HEK293 (cell line): ENCODE measurements around the gene SRSF6.

Experiments
- CTCF ChIA-PET: fragments of 350-600 bp; formaldehyde crosslinking; extraction: SDS; loops from one replicate; lab custom pipeline; 2021; ENCODE audit warnings: antibody characterized with exemption; lab: Yijun Ruan, JAX
- POLR2A ChIA-PET: fragments of 300-600 bp; formaldehyde crosslinking; extraction: SDS; loops from one replicate; lab custom pipeline; 2020; ENCODE audit warnings: antibody characterized with exemption, inconsistent platforms; lab: Yijun Ruan, JAX
- H3K27ac ChIP-seq: fragments of 200-500 bp; sonication (Bioruptor generic); 2 replicates; pipeline ENCODE4 v1.5.1; 2014; ENCODE audit warnings: low read depth, low read length, control low read depth, inconsistent platforms; ENCODE audit errors: extremely low read depth
- H3K36me3 ChIP-seq, 2 experiments: fragments of 200-500 bp in 1 of 2; sonication (Bioruptor generic) in 1 of 2; 1 replicate in 1 of 2; 2 replicates in 1 of 2; pipeline ENCODE4 v1.5.1; 2014 to 2017; ENCODE audit warnings: inconsistent platforms in 2 of 2, low read length in 2 of 2; ENCODE audit not compliant: control insufficient read depth in 2 of 2, insufficient read depth in 1 of 2
- H3K4me1 ChIP-seq: fragments of 200-500 bp; sonication (Bioruptor generic); 2 replicates; pipeline ENCODE4 v1.5.1; 2014; ENCODE audit warnings: mild to moderate bottlenecking, low read length, inconsistent platforms; ENCODE audit not compliant: control insufficient read depth, insufficient read depth
- H3K4me3 ChIP-seq: 2 replicates; pipeline ENCODE4 v1.5.1; 2011; ENCODE audit warnings: low read depth, mild to moderate bottlenecking, control low read depth, low read length, moderate library complexity
- H3K9me3 ChIP-seq: fragments of 200-500 bp; sonication (Bioruptor generic); 2 replicates; pipeline ENCODE4 v1.5.1; 2014; ENCODE audit warnings: low read depth, low read length, inconsistent platforms; ENCODE audit not compliant: control insufficient read depth, insufficient read depth
- CTCF ChIP-seq: fragments of 450-650 bp; formaldehyde crosslinking; IDR thresholded peaks from 2 replicates; pipeline ENCODE4 v1.5.1; 2016; ENCODE audit warnings: missing biosample characterization, missing genetic modification characterization
- GLIS2 ChIP-seq: fragments of 450-650 bp; formaldehyde crosslinking; IDR thresholded peaks from 2 replicates; pipeline ENCODE4 v1.5.1; 2016; ENCODE audit warnings: missing biosample characterization, missing genetic modification characterization
- IKZF3 ChIP-seq: fragments of 450-650 bp; IDR thresholded peaks from 2 replicates; pipeline ENCODE4 v1.5.0; 2018; ENCODE audit warnings: missing biosample characterization, mild to moderate bottlenecking, missing genetic modification characterization, moderate library complexity
- TCF7L2 ChIP-seq: IDR thresholded peaks from 2 replicates; pipeline ENCODE4 v1.6.1; 2011; ENCODE audit warnings: low read depth, mild to moderate bottlenecking, inconsistent platforms, low read length, moderate library complexity, borderline replicate concordance
- ZBTB17 ChIP-seq: fragments of 450-650 bp; formaldehyde crosslinking; IDR thresholded peaks from 2 replicates; pipeline ENCODE4 v1.5.1; 2016; ENCODE audit warnings: missing biosample characterization, missing genetic modification characterization
- ZBTB6 ChIP-seq: fragments of 450-650 bp; formaldehyde crosslinking; IDR thresholded peaks from 2 replicates; pipeline ENCODE4 v1.5.1; 2017; ENCODE audit warnings: missing biosample characterization, missing genetic modification characterization
- ZNF155 ChIP-seq: fragments of 450-650 bp; formaldehyde crosslinking; IDR thresholded peaks from 2 replicates; pipeline ENCODE4 v1.5.1; 2016; ENCODE audit warnings: missing biosample characterization, missing genetic modification characterization
- ZNF157 ChIP-seq: fragments of 450-650 bp; formaldehyde crosslinking; IDR thresholded peaks from 2 replicates; pipeline ENCODE4 v1.5.1; 2016; ENCODE audit warnings: missing biosample characterization, missing genetic modification characterization
- ZNF239 ChIP-seq: fragments of 450-650 bp; formaldehyde crosslinking; IDR thresholded peaks from 2 replicates; pipeline ENCODE4 v1.5.1; 2016; ENCODE audit warnings: missing biosample characterization, missing genetic modification characterization
- ZNF280C ChIP-seq: fragments of 450-650 bp; formaldehyde crosslinking; IDR thresholded peaks from 2 replicates; pipeline ENCODE4 v1.5.1; 2016; ENCODE audit warnings: missing biosample characterization, missing genetic modification characterization
- ZNF324 ChIP-seq: fragments of 450-650 bp; formaldehyde crosslinking; IDR thresholded peaks from 2 replicates; pipeline ENCODE4 v1.5.1; 2016; ENCODE audit warnings: missing biosample characterization, missing genetic modification characterization
- ZNF404 ChIP-seq: fragments of 450-650 bp; formaldehyde crosslinking; IDR thresholded peaks from 2 replicates; pipeline ENCODE4 v1.5.1; 2017; ENCODE audit warnings: missing biosample characterization, missing genetic modification characterization
- ZNF548 ChIP-seq: fragments of 450-650 bp; formaldehyde crosslinking; IDR thresholded peaks from 2 replicates; pipeline ENCODE4 v1.5.1; 2016; ENCODE audit warnings: missing biosample characterization, missing genetic modification characterization
- ZNF549 ChIP-seq: fragments of 450-650 bp; IDR thresholded peaks from 2 replicates; pipeline ENCODE4 v1.5.1; 2018; ENCODE audit warnings: missing biosample characterization, missing genetic modification characterization, mild to moderate bottlenecking, inconsistent platforms, moderate library complexity
- ZNF654 ChIP-seq: fragments of 450-650 bp; formaldehyde crosslinking; IDR thresholded peaks from 2 replicates; pipeline ENCODE4 v1.5.1; 2016; ENCODE audit warnings: low read depth, missing biosample characterization, missing genetic modification characterization
- ZNF692 ChIP-seq: fragments of 450-650 bp; formaldehyde crosslinking; IDR thresholded peaks from 2 replicates; pipeline ENCODE4 v1.5.1; 2016; ENCODE audit warnings: missing biosample characterization, missing genetic modification characterization
- ZNF768 ChIP-seq: fragments of 450-650 bp; formaldehyde crosslinking; IDR thresholded peaks from 2 replicates; pipeline ENCODE4 v1.5.1; 2018; ENCODE audit warnings: missing biosample characterization, mild to moderate bottlenecking, missing genetic modification characterization
- TF ChIP-seq, protein P1 (sequence below): fragments of 450-650 bp; formaldehyde crosslinking; IDR thresholded peaks from 2 replicates; pipeline ENCODE4 v1.5.1; 2016; ENCODE audit warnings: missing biosample characterization, missing genetic modification characterization

Gene SRSF6

DNA sequence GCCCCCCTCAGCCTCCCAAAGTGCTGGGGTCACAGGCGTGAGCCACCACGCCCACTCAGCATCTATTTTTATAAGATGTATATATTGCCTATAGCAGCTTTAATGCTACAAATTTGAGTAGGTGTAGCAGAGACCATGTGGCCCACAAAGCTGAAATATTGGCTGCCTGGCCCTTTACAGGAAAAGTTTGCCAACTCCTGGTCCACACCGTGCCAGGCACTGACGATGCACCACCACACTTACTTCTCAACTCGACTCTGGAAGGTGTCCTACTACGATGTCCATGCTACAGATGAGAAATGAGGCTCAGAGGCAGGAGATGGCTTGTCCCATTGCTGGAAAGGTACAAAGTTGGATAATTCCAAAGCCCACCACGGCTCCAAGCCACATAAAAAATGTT is 17.2 kb upstream of the SRSF6 start (continued):
- TF ChIP-seq ZNF280C (tag by site-specific recombination), result no peak
- no peak for TF ChIP-seq ZBTB6 (tag by site-specific recombination)

DNA sequence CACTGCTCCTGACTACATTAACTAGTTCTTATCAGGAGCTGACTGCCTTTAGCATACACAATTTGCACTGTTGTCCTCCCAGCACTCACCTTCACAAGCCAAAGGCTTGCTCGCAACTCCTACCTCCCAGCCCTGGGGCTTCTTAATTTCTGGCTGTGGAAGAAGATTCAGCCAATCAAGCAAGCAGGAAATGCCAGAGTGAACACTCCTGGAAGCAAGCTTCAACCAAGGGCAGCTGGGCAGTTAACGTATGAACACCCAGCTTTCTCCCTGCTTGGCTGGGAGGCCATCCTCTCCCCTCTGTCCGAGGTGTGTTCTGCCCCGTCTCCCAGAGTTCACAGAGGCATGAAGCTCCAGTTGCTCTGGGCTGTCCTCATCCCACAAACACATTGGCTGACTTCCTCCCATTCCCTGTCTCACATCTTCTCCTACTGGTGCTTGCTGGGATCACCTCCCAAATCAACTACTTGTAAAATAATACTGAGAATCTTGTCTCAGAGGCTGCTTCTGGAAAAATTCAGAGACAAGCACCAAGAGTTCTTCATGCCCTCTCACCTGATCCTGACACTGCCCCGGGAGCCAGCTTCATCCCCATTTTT is 15.3 kb upstream of the SRSF6 start:
- no peak overlapping the region for H3K27ac ChIP-seq
- no peak overlapping the region for H3K4me3 ChIP-seq
- CTCF ChIA-PET, result interaction anchor here (0.6 to 1.5 kb wide), 2 partner anchors 45 to 1742 kb away, joined by 3 read pairs; no protein-coding TSS in a partner anchor
- H3K4me1 ChIP-seq, result no peaks in the 10 kb centered on the region
- TF ChIP-seq ZNF548 (no peak), ZNF549 (tag by site-specific recombination) (no peak), ZNF654 (tag by site-specific recombination) (peak; percentile 10; the same call in 1 of the 2 replicates), CTCF (tag by site-specific recombination) (no peak)
- POLR2A ChIA-PET, result interaction anchor here (2.2 kb wide), 1 partner anchor 15 kb away, joined by 7 read pairs; the partner anchor contains the start of gene SRSF6
- no peaks in the 10 kb centered on the region for H3K9me3 ChIP-seq
- no peaks in the 10 kb centered on the region for H3K36me3 ChIP-seq

DNA sequence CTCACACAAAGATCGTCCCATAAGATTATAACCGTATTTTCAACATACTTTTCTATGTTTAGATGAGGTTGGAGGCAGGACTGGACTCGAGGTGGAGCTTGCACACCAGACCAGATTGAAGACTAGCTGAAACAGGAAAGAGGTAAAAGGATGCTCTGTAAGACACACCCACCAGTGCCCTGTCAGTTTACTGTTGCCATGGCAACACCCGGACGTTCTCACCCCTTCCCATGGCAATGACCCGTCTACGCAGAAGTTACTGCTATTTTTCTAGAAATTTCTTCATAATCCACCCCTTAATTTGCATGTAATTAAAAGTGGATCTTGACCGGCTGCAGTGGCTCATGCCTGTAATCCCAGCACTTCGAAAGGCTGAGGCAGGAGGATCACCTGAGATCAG is 13.6 kb upstream of the SRSF6 start:
- no peaks in the 10 kb centered on the region for H3K9me3 ChIP-seq
- CTCF ChIA-PET, result interaction anchor here (0.9 kb wide), 1 partner anchor 12 kb away, joined by 3 read pairs; no protein-coding TSS in a partner anchor
- TF ChIP-seq ZNF692 (no peak), ZNF404 (tag by site-specific recombination) (no peak), ZNF157 (tag by site-specific recombination) (no peak), ZNF155 (tag by site-specific recombination) (no peak), IKZF3 (tag by site-specific recombination) (no peak)
- TF ChIP-seq, all 188 proteins: peak for 0
- no peak overlapping the region for H3K4me3 ChIP-seq
- H3K27ac ChIP-seq, result no peak overlapping the region
- no peaks in the 10 kb centered on the region for H3K4me1 ChIP-seq
- POLR2A ChIA-PET, result interaction anchor here (0.6 to 2.2 kb wide), 2 partner anchors 14 to 624 kb away, joined by 3 to 7 read pairs; partner anchors contain the start of gene SRSF6
- no peaks in the 10 kb centered on the region for H3K36me3 ChIP-seq

GRCh38 chr20:43446361-43446879 is 11.3 kb upstream of the SRSF6 start:
- H3K27ac ChIP-seq, result no peak overlapping the region
- ChIA-PET POLR2A (no interaction called here), CTCF (no interaction called here)
- H3K4me3 ChIP-seq, result no peak overlapping the region
- no peaks in the 10 kb centered on the region for H3K4me1 ChIP-seq
- H3K36me3 ChIP-seq, result no peaks in the 10 kb centered on the region
- no peaks in the 10 kb centered on the region for H3K9me3 ChIP-seq
- no peak for TF ChIP-seq ZNF239 (tag by site-specific recombination)
- TF ChIP-seq, protein P1, sequence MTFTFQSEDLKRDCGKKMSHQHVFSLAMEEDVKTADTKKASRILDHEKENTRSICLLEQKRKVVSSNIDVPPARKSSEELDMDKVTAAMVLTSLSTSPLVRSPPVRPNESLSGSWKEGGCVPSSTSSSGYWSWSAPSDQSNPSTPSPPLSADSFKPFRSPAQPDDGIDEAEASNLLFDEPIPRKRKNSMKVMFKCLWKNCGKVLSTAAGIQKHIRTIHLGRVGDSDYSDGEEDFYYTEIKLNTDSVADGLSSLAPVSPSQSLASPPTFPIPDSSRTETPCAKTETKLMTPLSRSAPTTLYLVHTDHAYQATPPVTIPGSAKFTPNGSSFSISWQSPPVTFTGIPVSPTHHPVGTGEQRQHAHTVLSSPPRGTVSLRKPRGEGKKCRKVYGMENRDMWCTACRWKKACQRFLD, result no peak
- TF ChIP-seq ZNF768 (tag by site-specific recombination), result no peak
- no peak for TF ChIP-seq GLIS2 (tag by site-specific recombination)
- no peak for TF ChIP-seq TCF7L2
- no peak for TF ChIP-seq ZNF324 (tag by site-specific recombination)
- no peak for TF ChIP-seq ZBTB17 (tag by site-specific recombination)
